Sigmoid colon (tissue), 7 donors: ENCODE results near the gene ATG9B. TPM values are rescaled to one million over a fixed set of nuclear protein-coding genes. Genes with fewer than 3 reads are reported as not detected.

Experiments
- DNase-seq: peaks from one replicate; pipeline ENCODE4 v3.0.0-alpha.2; 2019
- H3K27ac ChIP-seq, 4 donors: fragments of 200-600 bp; sonication (generic); one replicate each; pipeline ENCODE4 v1.5.1; 2016 to 2019; ENCODE audit warnings: mild to moderate bottlenecking in 1 of 4
- H3K27me3 ChIP-seq, 3 donors: fragments of 200-600 bp; sonication (generic); one replicate each; pipeline ENCODE4 v1.5.1; 2019; ENCODE audit warnings: mild to moderate bottlenecking in 1 of 3
- H3K36me3 ChIP-seq, 4 donors: fragments of 200-600 bp; sonication (generic); one replicate each; pipeline ENCODE4 v1.5.1; 2016 to 2019
- H3K4me1 ChIP-seq, 4 donors: fragments of 200-600 bp; sonication (generic); one replicate each; pipeline ENCODE4 v1.5.1; 2017 to 2019
- H3K4me3 ChIP-seq, 4 donors: fragments of 200-600 bp; sonication (generic); one replicate each; pipeline ENCODE4 v1.5.1; 2017 to 2019; ENCODE audit warnings: mild to moderate bottlenecking in 2 of 4, moderate library complexity in 1 of 4
- H3K9me3 ChIP-seq, 4 donors: fragments of 200-600 bp in 3 of 4; sonication (generic) in 3 of 4; one replicate each; pipeline versions ENCODE4 v1.5.1 to v1.6.1; 2013 to 2019
- CTCF ChIP-seq, 4 experiments: fragments of 450-650 bp in 3 of 4; fragments of 200-600 bp in 1 of 4; IDR thresholded peaks; one replicate each; pipeline ENCODE4 v1.5.1; 2016 to 2019; ENCODE audit warnings: antibody characterized with exemption in 4 of 4, mild to moderate bottlenecking in 3 of 4, moderate library complexity in 2 of 4
- EP300 ChIP-seq, 4 donors: sonication (generic); formaldehyde crosslinking; IDR thresholded peaks; one replicate each; pipeline ENCODE4 v1.6.1; 2017; ENCODE audit warnings: antibody characterized with exemption in 4 of 4
- POLR2A ChIP-seq, 2 donors: fragments of 450-650 bp; IDR thresholded peaks; one replicate each; pipeline ENCODE4 v1.6.1; 2016; ENCODE audit warnings: antibody characterized with exemption in 2 of 2, mild to moderate bottlenecking in 2 of 2, moderate library complexity in 2 of 2
- POLR2AphosphoS5 ChIP-seq, 4 donors: sonication (generic); formaldehyde crosslinking; IDR thresholded peaks; one replicate each; pipeline ENCODE4 v1.6.1; 2017; ENCODE audit warnings: antibody characterized with exemption in 4 of 4
- WGBS, 2 donors: extraction: QIAGEN DNeasy Blood & Tissue Kit; methylation state at CpG; one replicate each; pipeline ENCODE4 v1.1.7; 2013; 5-methylcytosine and 5-hydroxymethylcytosine counted together
- intact Hi-C: fragments of 100-400 bp; cut with DNase I; formaldehyde crosslinking; loops from one replicate; pipeline ENCODE4 v1.15.1; 2023
- polyA plus RNA-seq, 3 donors: library from polyadenylated mRNA; stranded (reverse); fragments of 200-250 nt; gene quantifications; one replicate each; pipeline ENCODE4 v1.2.3, GENCODE V29; 2013
- total RNA-seq, 4 donors: library from RNA; depleted of rRNA; stranded (reverse); fragments of >200 nt; gene quantifications; one replicate each; pipeline ENCODE4 v1.1.0, GENCODE V29; 2016
- donor health status: healthy with polysubstance abuse.
- donor health status: Bipolar disorder and iron deficiency.
- donor health status: healthy.

The ATG9B gene
- total and polyA plus RNA-seq, 7 donors: 1.2 to 1.6 TPM; not detected in 5

GRCh38 chr7:151003572-151003971 lies 20.7 kb downstream of the ATG9B start:
- Histone ChIP-seq H3K4me3 (no peak overlapping the region), H3K36me3 (no peaks in the 10 kb centered on the region), H3K4me1 (peaks cover 0 to 4% (median 0%) of the 10 kb centered on the region in 4 donors), H3K9me3 (no peaks in the 10 kb centered on the region), H3K27ac (no peak overlapping the region), H3K27me3 (peaks cover 0 to 1% (median 0%) of the 10 kb centered on the region in 3 donors)
- no peak for DNase-seq
- 17 to 67% methylated on average over 12 of the region's 12 CpGs for WGBS, 2 donors
- intact Hi-C loops: no loop called here
- TF ChIP-seq EP300 (IDR thresholded peaks at IDR 0.05) (no peak), POLR2AphosphoS5 (IDR thresholded peaks at IDR 0.05) (no peak), CTCF (IDR thresholded peaks at IDR 0.05) (no peak), POLR2A (IDR thresholded peaks at IDR 0.05) (no peak)

GRCh38 chr7:151001546-151001945 lies 22.7 kb downstream of the ATG9B start:
- intact Hi-C loops: no loop called here
- Histone ChIP-seq H3K27me3 (peaks cover 0 to 8% (median 0%) of the 10 kb centered on the region in 3 donors), H3K36me3 (no peaks in the 10 kb centered on the region), H3K4me3 (no peak overlapping the region), H3K4me1 (no peaks in the 10 kb centered on the region), H3K27ac (no peak overlapping the region), H3K9me3 (no peaks in the 10 kb centered on the region)
- TF ChIP-seq CTCF (IDR thresholded peaks at IDR 0.05): no peak
- no peak for TF ChIP-seq POLR2AphosphoS5 (IDR thresholded peaks at IDR 0.05)
- TF ChIP-seq POLR2A (IDR thresholded peaks at IDR 0.05): no peak
- 96 to 97% methylated on average over 16 of the region's 16 CpGs for WGBS, 2 donors
- no peak for DNase-seq

- intact Hi-C loops: no loop called here
- no peak overlapping the region for H3K4me3 ChIP-seq
- WGBS, 2 donors: 86 to 90% methylated on average over 13 of the region's 13 CpGs
- no peaks in the 10 kb centered on the region for H3K4me1 ChIP-seq
- TF ChIP-seq CTCF (IDR thresholded peaks at IDR 0.05) (no peak), EP300 (IDR thresholded peaks at IDR 0.05) (no peak), POLR2A (IDR thresholded peaks at IDR 0.05) (no peak), POLR2AphosphoS5 (IDR thresholded peaks at IDR 0.05) (no peak)
- peaks cover 0 to 11% (median 0%) of the 10 kb centered on the region in 3 donors for H3K27me3 ChIP-seq
- H3K27ac ChIP-seq: no peak overlapping the region
- H3K36me3 ChIP-seq: no peaks in the 10 kb centered on the region
- no peaks in the 10 kb centered on the region for H3K9me3 ChIP-seq
- no peak for DNase-seq
Observed at GRCh38 chr7:151000897-151001495, 23.3 kb downstream of the ATG9B start.

- H3K9me3 ChIP-seq: no peaks in the 10 kb centered on the region
- H3K4me1 ChIP-seq: no peaks in the 10 kb centered on the region
- H3K27me3 ChIP-seq: peaks cover 0 to 11% (median 0%) of the 10 kb centered on the region in 3 donors
- H3K4me3 ChIP-seq: no peak overlapping the region
- TF ChIP-seq CTCF (IDR thresholded peaks at IDR 0.05): no peak
- no peak for TF ChIP-seq POLR2A (IDR thresholded peaks at IDR 0.05)
- no peak for TF ChIP-seq POLR2AphosphoS5 (IDR thresholded peaks at IDR 0.05)
- TF ChIP-seq EP300 (IDR thresholded peaks at IDR 0.05): no peak
- DNase-seq: no peak
- intact Hi-C loops: no loop called here
- WGBS, 2 donors: 79 to 87% methylated on average over 5 of the region's 5 CpGs
- no peak overlapping the region for H3K27ac ChIP-seq
- no peaks in the 10 kb centered on the region for H3K36me3 ChIP-seq
Observed at GRCh38 chr7:150999497-151000230, 24.6 kb downstream of the ATG9B start.
